Measurements from ENCODE around the gene FAM110C. TPM values are rescaled to one million over a fixed set of nuclear protein-coding genes. Genes with fewer than 3 reads are reported as not detected.

Gene FAM110C
- polyA plus RNA-seq, 1 of the 3 experiments (the other 2 are of a cell fraction), result not detected

- no peaks in the 10 kb centered on the region for H3K36me3 ChIP-seq (replicated peaks in 1 of 2; ENCODE audit: control insufficient read depth in 1 of 2, insufficient read depth in 2 of 2, low read length in 1 of 2)
- H3K4me1 ChIP-seq (ENCODE audit: control insufficient read depth in 1 of 2, insufficient read depth in 2 of 2, low read depth in 1 of 2, low read length in 1 of 2), result no peaks in the 10 kb centered on the region
- WGBS (ENCODE audit: low lambda C conversion rate), result 18% methylated on average over 4 of the region's 4 CpGs
- no peak for DNase-seq
- ChIA-PET CTCF (interaction anchor here (2.6 kb wide), 1 partner anchor 16 kb away, joined by 6 read pairs; no protein-coding TSS in a partner anchor), POLR2A (no interaction called here)
- H2AFZ ChIP-seq (ENCODE audit: low read depth), result no peak overlapping the region
- no peaks in the 10 kb centered on the region for H4K20me1 ChIP-seq (ENCODE audit: insufficient read depth)
- TF ChIP-seq FOXM1 (IDR thresholded peaks at IDR 0.05; ENCODE audit: low read depth) (no peak), GATA2 (CRISPR knock-in tag; IDR thresholded peaks at IDR 0.05) (no peak), EZH2phosphoT487 (IDR thresholded peaks at IDR 0.05; ENCODE audit: borderline replicate concordance, low read depth) (no peak), YY1 (IDR thresholded peaks at IDR 0.05; ENCODE audit: low read depth) (no peak), PBX3 (IDR thresholded peaks at IDR 0.05) (no peak), FOXJ3 (CRISPR knock-in tag; IDR thresholded peaks at IDR 0.05) (no peak), IRF3 (IDR thresholded peaks at IDR 0.05; ENCODE audit: low read depth, low read length) (no peak), ELF1 (IDR thresholded peaks at IDR 0.05) (no peak), NFIC (IDR thresholded peaks at IDR 0.05; ENCODE audit: borderline replicate concordance) (no peak), USF1 (IDR thresholded peaks at IDR 0.05; ENCODE audit: borderline replicate concordance, low read depth) (no peak), RCOR1 (IDR thresholded peaks at IDR 0.05; ENCODE audit: low read length) (no peak), FOSL2 (IDR thresholded peaks at IDR 0.05; ENCODE audit: borderline replicate concordance, low read depth) (no peak), REST (IDR thresholded peaks at IDR 0.05; ENCODE audit: low read depth, low read length) (no peak), GABPA (IDR thresholded peaks at IDR 0.05; ENCODE audit: low read depth) (no peak)
- no peaks in the 10 kb centered on the region for H3K9me3 ChIP-seq
- H3K9me2 ChIP-seq, result no peaks in the 10 kb centered on the region
- H3F3A ChIP-seq (replicated peaks; ENCODE audit: insufficient read depth), result no peaks in the 10 kb centered on the region
- H3K79me2 ChIP-seq (ENCODE audit: insufficient read depth), result no peaks in the 10 kb centered on the region
- no peak overlapping the region for H3K4me3 ChIP-seq (ENCODE audit: low read depth in 2 of 2, low read length in 1 of 2)
- H3K27me3 ChIP-seq (ENCODE audit: insufficient read depth), result no peaks in the 10 kb centered on the region
- H3K27ac ChIP-seq (ENCODE audit: low read depth in 2 of 2, low read length in 1 of 2), result no peak overlapping the region
- H3K4me2 ChIP-seq, result no peak overlapping the region
- no peak overlapping the region for H3K9ac ChIP-seq
Measured at GRCh38 chr2:65121-65520, 18.8 kb upstream of the FAM110C start.

Data from SK-N-SH (cell line).